ENCODE data around the gene AJM1. TPM values are rescaled to one million over a fixed set of nuclear protein-coding genes. Genes with fewer than 3 reads are reported as not detected.
A peak's percentile ranks its signal among the peaks of the same experiment; 100 is the strongest.
"Not testable (repeated sequence)": the region's sequence is repeated elsewhere in the genome, so short reads cannot be mapped to it uniquely, and the experiment has no call there.

AJM1 gene
- total RNA-seq, 2 donors from 2014 or later = 11.5 to 17.1 TPM

DNA sequence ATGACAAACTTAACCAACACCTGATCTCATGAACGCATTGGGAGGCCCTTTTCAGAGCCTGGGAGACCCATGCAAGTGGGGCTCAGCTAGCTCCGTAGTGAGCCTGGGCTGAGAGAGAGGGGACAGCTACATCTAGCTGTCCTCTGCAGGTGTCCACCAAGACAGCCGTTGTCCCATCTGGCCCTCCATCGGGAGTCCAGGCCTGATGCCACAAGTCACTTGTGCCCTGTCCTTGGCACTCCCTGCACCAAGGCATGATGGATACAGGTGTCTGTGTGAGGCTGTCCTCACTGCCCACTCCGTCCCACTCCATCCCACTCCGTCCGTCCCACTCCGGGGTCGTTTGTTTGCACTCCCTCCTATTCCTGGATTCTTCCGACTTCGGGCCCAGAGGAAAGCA, 26.4 kb downstream of the AJM1 start:
- intact Hi-C loops (cut with DNase I) = no loop called here

DNA sequence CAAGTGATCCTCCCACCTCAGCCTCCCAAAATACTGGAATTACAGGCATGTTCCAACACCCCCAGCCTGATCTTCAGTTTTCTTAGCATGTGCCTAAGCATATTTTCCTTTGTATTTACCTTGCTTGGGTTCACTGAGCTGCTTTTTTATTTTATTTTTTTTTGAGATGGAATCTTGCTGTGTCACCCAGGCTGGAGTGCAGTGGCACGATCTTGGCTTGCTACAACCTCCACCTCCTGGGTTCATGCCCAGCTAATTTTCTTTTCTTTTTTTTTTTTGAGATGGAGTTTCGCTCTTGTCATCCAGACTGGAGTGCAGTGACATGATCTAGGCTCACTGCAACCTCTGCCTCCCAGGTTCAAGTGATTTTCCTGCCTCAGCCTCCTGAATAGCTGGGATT, 27.3 kb downstream of the AJM1 start:
- H3K4me3 ChIP-seq; H3K9ac ChIP-seq (ENCODE audit: low read depth in 2 of 2, low read length in 2 of 2); H3K27me3 ChIP-seq; intact Hi-C loops (cut with DNase I); H3K9me3 ChIP-seq; H3K27ac ChIP-seq; H3K4me1 ChIP-seq; DNase-seq; H3K36me3 ChIP-seq: not testable (repeated sequence)

More for the DNA sequence above, 26.4 kb downstream of the AJM1 start:
- peaks cover 2% of the 10 kb centered on the region for H3K36me3 ChIP-seq
- no peak for DNase-seq
- H3K4me1 ChIP-seq = peaks cover 6% of the 10 kb centered on the region
- H3K27ac ChIP-seq = no peak overlapping the region
- H3K27me3 ChIP-seq = no peaks in the 10 kb centered on the region
- TF ChIP-seq, protein P1, sequence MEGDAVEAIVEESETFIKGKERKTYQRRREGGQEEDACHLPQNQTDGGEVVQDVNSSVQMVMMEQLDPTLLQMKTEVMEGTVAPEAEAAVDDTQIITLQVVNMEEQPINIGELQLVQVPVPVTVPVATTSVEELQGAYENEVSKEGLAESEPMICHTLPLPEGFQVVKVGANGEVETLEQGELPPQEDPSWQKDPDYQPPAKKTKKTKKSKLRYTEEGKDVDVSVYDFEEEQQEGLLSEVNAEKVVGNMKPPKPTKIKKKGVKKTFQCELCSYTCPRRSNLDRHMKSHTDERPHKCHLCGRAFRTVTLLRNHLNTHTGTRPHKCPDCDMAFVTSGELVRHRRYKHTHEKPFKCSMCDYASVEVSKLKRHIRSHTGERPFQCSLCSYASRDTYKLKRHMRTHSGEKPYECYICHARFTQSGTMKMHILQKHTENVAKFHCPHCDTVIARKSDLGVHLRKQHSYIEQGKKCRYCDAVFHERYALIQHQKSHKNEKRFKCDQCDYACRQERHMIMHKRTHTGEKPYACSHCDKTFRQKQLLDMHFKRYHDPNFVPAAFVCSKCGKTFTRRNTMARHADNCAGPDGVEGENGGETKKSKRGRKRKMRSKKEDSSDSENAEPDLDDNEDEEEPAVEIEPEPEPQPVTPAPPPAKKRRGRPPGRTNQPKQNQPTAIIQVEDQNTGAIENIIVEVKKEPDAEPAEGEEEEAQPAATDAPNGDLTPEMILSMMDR (IDR thresholded peaks at IDR 0.05) = no peak
- no peak overlapping the region for H3K4me3 ChIP-seq
- H3K9ac ChIP-seq (ENCODE audit: low read depth in 2 of 2, low read length in 2 of 2) = no peak overlapping the region
- H3K9me3 ChIP-seq = no peaks in the 10 kb centered on the region

DNA sequence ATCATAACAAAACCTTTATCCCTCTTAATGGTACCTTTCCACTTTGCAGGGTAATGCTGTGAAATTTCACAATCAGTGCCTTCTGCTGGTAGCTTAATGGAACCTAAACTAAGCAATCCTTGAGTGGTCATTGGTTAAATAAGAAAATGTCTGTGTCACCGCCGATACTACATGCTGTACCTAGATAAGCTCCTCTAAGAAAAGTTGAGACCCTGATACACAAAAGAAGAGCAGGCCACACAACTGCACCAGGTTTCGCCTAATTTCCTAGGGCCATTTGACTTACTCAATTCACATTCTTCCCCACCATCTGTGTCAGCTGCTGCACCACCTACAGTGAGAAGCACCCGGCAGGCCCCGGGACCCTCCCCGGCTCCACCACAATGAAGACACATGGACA, 32.9 kb downstream of the AJM1 start:
- Histone ChIP-seq H3K4me3 (no peak overlapping the region), H3K4me1 (no peaks in the 10 kb centered on the region), H3K9ac (ENCODE audit: low read depth in 2 of 2, low read length in 2 of 2) (no peak overlapping the region), H3K36me3 (no peaks in the 10 kb centered on the region), H3K27me3 (no peaks in the 10 kb centered on the region), H3K9me3 (no peaks in the 10 kb centered on the region), H3K27ac (no peak overlapping the region)
- TF ChIP-seq, protein P1 (IDR thresholded peaks at IDR 0.05) = no peak
- DNase-seq = no peak
- intact Hi-C loops (cut with DNase I) = no loop called here

DNA sequence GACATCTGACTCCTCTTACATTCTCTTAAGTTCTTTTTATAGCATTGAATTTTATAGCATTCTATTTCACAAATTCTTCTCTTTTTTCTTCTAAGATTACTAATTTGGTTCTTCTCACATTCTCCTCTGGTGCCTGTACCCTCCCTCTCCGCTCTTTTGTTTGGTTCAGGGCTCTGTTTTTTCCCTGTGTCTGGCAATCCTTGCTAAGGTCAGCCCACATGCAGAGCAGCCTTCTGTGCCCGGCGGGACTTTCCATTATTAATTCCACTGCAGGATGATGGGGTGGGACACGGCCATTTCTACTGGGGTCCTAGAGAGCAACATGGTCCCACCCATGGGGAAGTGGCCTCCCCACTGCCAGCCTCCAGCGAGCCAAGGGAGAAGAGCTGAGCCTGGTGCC, 34.2 kb downstream of the AJM1 start:
- no peaks in the 10 kb centered on the region for H3K27me3 ChIP-seq

DNA sequence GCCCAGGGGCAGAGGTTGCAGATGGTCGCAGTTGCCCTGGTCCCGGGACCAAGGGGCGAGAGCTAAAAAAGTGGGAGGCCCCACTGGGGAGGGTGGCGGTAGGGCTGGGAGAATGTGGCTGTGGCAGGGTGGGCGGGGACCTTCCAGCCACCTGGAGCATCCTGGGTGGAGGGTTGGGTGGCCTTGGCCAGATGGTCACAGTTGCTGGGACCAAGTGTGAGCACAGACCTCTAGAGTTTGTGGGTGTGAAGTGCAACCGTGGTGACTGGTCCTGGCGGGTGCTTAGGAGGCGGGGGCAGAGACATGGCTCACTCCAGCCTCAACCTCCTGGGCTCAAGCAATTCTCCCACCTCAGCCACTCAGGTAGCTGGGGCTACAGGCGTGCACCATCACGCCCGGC, 38.4 kb downstream of the AJM1 start:
- no peaks in the 10 kb centered on the region for H3K9me3 ChIP-seq
- H3K4me3 ChIP-seq = no peak overlapping the region
- no peak overlapping the region for H3K9ac ChIP-seq (ENCODE audit: low read depth in 2 of 2, low read length in 2 of 2)
- DNase-seq = no peak
- H3K36me3 ChIP-seq = no peaks in the 10 kb centered on the region
- H3K4me1 ChIP-seq = peaks cover 9% of the 10 kb centered on the region
- H3K27ac ChIP-seq = no peak overlapping the region
- intact Hi-C loops (cut with DNase I) = loop anchor here (10.0 kb wide), 1 partner anchor 54 kb away; no protein-coding TSS in a partner anchor
- TF ChIP-seq, protein P1 (IDR thresholded peaks at IDR 0.05) = no peak
- H3K27me3 ChIP-seq = no peaks in the 10 kb centered on the region

More for the DNA sequence above, 34.2 kb downstream of the AJM1 start:
- no peak overlapping the region for H3K27ac ChIP-seq
- intact Hi-C loops (cut with DNase I) = no loop called here
- H3K9me3 ChIP-seq = no peaks in the 10 kb centered on the region
- H3K4me1 ChIP-seq = no peaks in the 10 kb centered on the region
- no peak for DNase-seq
- H3K4me3 ChIP-seq = no peak overlapping the region
- TF ChIP-seq, protein P1 (IDR thresholded peaks at IDR 0.05) = no peak
- no peaks in the 10 kb centered on the region for H3K36me3 ChIP-seq
- no peak overlapping the region for H3K9ac ChIP-seq (ENCODE audit: low read depth in 2 of 2, low read length in 2 of 2)

DNA sequence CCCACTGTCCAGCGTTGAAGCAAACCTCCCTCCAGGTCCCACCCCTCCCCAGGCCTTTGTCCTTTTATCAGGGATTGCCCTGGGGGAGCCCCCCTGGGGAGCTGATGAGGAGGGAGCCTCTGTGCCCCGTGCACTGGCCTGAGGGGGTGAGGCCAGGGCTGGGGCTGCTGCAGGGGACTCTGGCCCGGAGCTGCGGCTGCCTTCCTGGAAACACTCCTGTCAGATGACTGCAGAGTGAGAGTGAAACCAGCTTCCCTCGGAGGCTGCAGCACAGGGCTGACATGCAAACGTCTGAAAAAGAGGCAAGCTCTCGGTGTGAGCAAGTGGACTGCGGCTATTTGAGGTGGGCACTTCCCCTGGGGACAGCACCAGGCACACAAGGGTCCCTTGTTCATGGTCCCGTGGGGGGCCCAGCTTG, 39.4 kb downstream of the AJM1 start:
- Histone ChIP-seq H3K9ac (ENCODE audit: low read depth in 2 of 2, low read length in 2 of 2) (peak overlapping the region; percentile 27 to 70), H3K9me3 (no peaks in the 10 kb centered on the region), H3K4me3 (peak overlapping the region; percentile 15), H3K4me1 (peaks cover 9% of the 10 kb centered on the region), H3K27ac (peak overlapping the region; percentile 75), H3K27me3 (no peaks in the 10 kb centered on the region), H3K36me3 (no peaks in the 10 kb centered on the region)
- intact Hi-C loops (cut with DNase I) = loop anchor here (10.0 kb wide), 1 partner anchor 53 kb away; no protein-coding TSS in a partner anchor
- TF ChIP-seq, protein P1 (IDR thresholded peaks at IDR 0.05) = no peak
- DNase-seq = no peak
